H1 (cell line): Measurements from ENCODE around the gene MICALL2. TPM values are rescaled to one million over a fixed set of nuclear protein-coding genes. Genes with fewer than 3 reads are reported as not detected.

Experiments
- CTCF ChIA-PET: fragments of 300-600 bp; sonication (Branson Sonifier 250); formaldehyde crosslinking; loops from one replicate; lab custom pipeline; 2021; ENCODE audit not compliant: partially characterized antibody; lab: Charles Lee
- POLR2A ChIA-PET: fragments of 300-600 bp; sonication (Branson Sonifier 250); formaldehyde crosslinking; loops from one replicate; lab custom pipeline; 2021; ENCODE audit warnings: inconsistent platforms; ENCODE audit not compliant: partially characterized antibody; lab: Charles Lee
- DNase-seq, 2 experiments: peaks; one replicate each; pipeline versions ENCODE4 v3.0.0 to v3.0.0-alpha.2; 2010 to 2022; ENCODE audit warnings: low spot score in 2 of 2, low read depth in 1 of 2, mixed read lengths in 1 of 2
- FAIRE-seq: peaks from 2 replicates; lab custom pipeline; 2011; peaks lifted over from hg19 to GRCh38; lab: Jason Lieb, UNC
- H2AFZ ChIP-seq: 2 replicates; pipeline ENCODE4 v1.8.1; 2012; ENCODE audit warnings: low read length, inconsistent platforms
- H2AK5ac ChIP-seq: 2 replicates; pipeline ENCODE4 v1.6.1; 2013; ENCODE audit warnings: low read depth, low read length
- H2BK120ac ChIP-seq: replicated peaks from 2 replicates; pipeline ENCODE3; 2013; ENCODE audit warnings: low read depth, low read length, inconsistent platforms
- H2BK12ac ChIP-seq: 2 replicates; pipeline ENCODE4 v1.6.1; 2013; ENCODE audit warnings: low read depth, low read length
- H2BK15ac ChIP-seq: 2 replicates; pipeline ENCODE4 v1.6.1; 2013; ENCODE audit warnings: low read length
- H2BK20ac ChIP-seq: 2 replicates; pipeline ENCODE4 v1.6.1; 2013; ENCODE audit warnings: low read length
- H2BK5ac ChIP-seq: 2 replicates; pipeline ENCODE4 v1.6.1; 2013; ENCODE audit warnings: low read depth, low read length
- H3K14ac ChIP-seq: 2 replicates; pipeline ENCODE4 v1.6.1; 2013; ENCODE audit warnings: inconsistent platforms; ENCODE audit not compliant: insufficient read length
- H3K18ac ChIP-seq: 2 replicates; pipeline ENCODE4 v1.6.1; 2013; ENCODE audit warnings: low read length; ENCODE audit errors: extremely low read depth
- H3K23ac ChIP-seq: 2 replicates; pipeline ENCODE4 v1.6.1; 2013; ENCODE audit warnings: inconsistent platforms; ENCODE audit not compliant: insufficient read length
- H3K23me2 ChIP-seq: 2 replicates; pipeline ENCODE4 v1.6.1; 2013; ENCODE audit warnings: low read depth, low read length
- H3K27ac ChIP-seq: 2 replicates; pipeline ENCODE4 v1.6.1; 2011; ENCODE audit warnings: low read depth, low read length, inconsistent platforms
- H3K27me3 ChIP-seq, 4 experiments: replicated peaks in 1 of 4; 1 replicate in 1 of 4; 2 replicates in 3 of 4; pipeline versions ENCODE4 v1.6.1 to v1.8.1; 2011 to 2013; ENCODE audit warnings: low read length in 3 of 4, mild to moderate bottlenecking in 3 of 4, inconsistent platforms in 2 of 4, mixed read lengths in 2 of 4, moderate library complexity in 1 of 4; ENCODE audit not compliant: control insufficient read depth in 3 of 4, insufficient read depth in 3 of 4; ENCODE audit errors: extremely low read depth in 1 of 4
- H3K36me3 ChIP-seq, 4 experiments: 2 replicates each; pipeline versions ENCODE4 v1.6.1 to v1.8.1; 2011 to 2013; ENCODE audit warnings: mild to moderate bottlenecking in 4 of 4, low read length in 3 of 4, moderate library complexity in 2 of 4, control low read depth in 1 of 4, inconsistent platforms in 1 of 4; ENCODE audit not compliant: insufficient read depth in 4 of 4, control insufficient read depth in 2 of 4
- H3K4ac ChIP-seq: replicated peaks from 2 replicates; pipeline ENCODE3; 2013; ENCODE audit warnings: low read length, low read depth, mixed read lengths, inconsistent platforms; ENCODE audit not compliant: insufficient read length
- H3K4me1 ChIP-seq, 4 experiments: replicated peaks in 1 of 4; 1 replicate in 1 of 4; 2 replicates in 3 of 4; pipeline versions ENCODE4 v1.6.1 to v1.8.1; 2011 to 2013; ENCODE audit warnings: low read length in 3 of 4, inconsistent platforms in 2 of 4, mixed read lengths in 1 of 4; ENCODE audit not compliant: insufficient read depth in 4 of 4, control insufficient read depth in 3 of 4
- H3K4me2 ChIP-seq, 2 experiments: 2 replicates each; pipeline versions ENCODE4 v1.6.1 to v1.8.1; 2011 to 2013; ENCODE audit warnings: low read depth in 2 of 2, low read length in 2 of 2, control low read depth in 1 of 2, inconsistent platforms in 1 of 2, mild to moderate bottlenecking in 1 of 2; ENCODE audit not compliant: insufficient read depth in 1 of 2
- H3K4me3 ChIP-seq, 4 experiments: fragments of 200-600, 300-600 bp in 1 of 4; sonication (generic), shearing (Covaris generic), sonication (Bioruptor Twin) in 1 of 4; 2 replicates each; pipeline versions ENCODE4 v1.5.1 to v1.8.1; 2011 to 2016; ENCODE audit warnings: low read length in 4 of 4, low read depth in 3 of 4, control low read depth in 2 of 4, inconsistent platforms in 2 of 4, mild to moderate bottlenecking in 2 of 4, mixed read lengths in 1 of 4, moderate library complexity in 1 of 4; ENCODE audit not compliant: insufficient read depth in 2 of 4; ENCODE audit errors: extremely low read depth in 1 of 4
- H3K56ac ChIP-seq: replicated peaks from 2 replicates; pipeline ENCODE3; 2013; ENCODE audit warnings: low read depth, mild to moderate bottlenecking, mixed read lengths, low read length, inconsistent platforms; ENCODE audit not compliant: insufficient read length
- H3K79me1 ChIP-seq: 2 replicates; pipeline ENCODE4 v1.6.1; 2013; ENCODE audit warnings: low read depth, low read length, control low read depth
- H3K79me2 ChIP-seq, 2 experiments: 2 replicates each; pipeline versions ENCODE4 v1.6.1 to v1.8.1; 2012 to 2013; ENCODE audit warnings: low read length in 2 of 2, mild to moderate bottlenecking in 2 of 2, inconsistent platforms in 1 of 2; ENCODE audit not compliant: insufficient read depth in 2 of 2, control insufficient read depth in 1 of 2
- H3K9ac ChIP-seq, 4 experiments: replicated peaks in 1 of 4; 1 replicate in 1 of 4; 2 replicates in 3 of 4; pipeline versions ENCODE4 v1.6.1 to v1.8.1; 2011 to 2013; ENCODE audit warnings: low read depth in 3 of 4, low read length in 3 of 4, control low read depth in 2 of 4, mild to moderate bottlenecking in 2 of 4, moderate library complexity in 2 of 4, inconsistent platforms in 1 of 4; ENCODE audit errors: extremely low read depth in 1 of 4
- H3K9me3 ChIP-seq, 2 experiments: 2 replicates each; pipeline versions ENCODE4 v1.6.1 to v1.8.1; 2012 to 2013; ENCODE audit warnings: mild to moderate bottlenecking in 2 of 2, moderate library complexity in 2 of 2, control low read depth in 1 of 2, inconsistent platforms in 1 of 2, low read depth in 1 of 2, low read length in 1 of 2, mixed read lengths in 1 of 2; ENCODE audit not compliant: insufficient read depth in 2 of 2
- H4K20me1 ChIP-seq, 2 experiments: replicated peaks in 1 of 2; 2 replicates each; pipeline versions ENCODE3 to v1.8.1; 2011 to 2013; ENCODE audit warnings: inconsistent platforms in 2 of 2, low read length in 2 of 2, mild to moderate bottlenecking in 1 of 2; ENCODE audit not compliant: insufficient read depth in 2 of 2, control insufficient read depth in 1 of 2
- H4K5ac ChIP-seq: 2 replicates; pipeline ENCODE4 v1.6.1; 2013; ENCODE audit warnings: low read length, low read depth, mixed read lengths, inconsistent platforms; ENCODE audit not compliant: insufficient read length
- H4K8ac ChIP-seq: 2 replicates; pipeline ENCODE4 v1.8.0; 2013; ENCODE audit warnings: mild to moderate bottlenecking, moderate library complexity, low read length, inconsistent platforms; ENCODE audit not compliant: insufficient read depth; ENCODE audit errors: extremely low read depth
- H4K91ac ChIP-seq: replicated peaks from 2 replicates; pipeline ENCODE3; 2013; ENCODE audit warnings: low read length, mixed read lengths, inconsistent platforms; ENCODE audit not compliant: insufficient read length
- JUN ChIP-seq: IDR thresholded peaks from 2 replicates; pipeline ENCODE4 v1.6.1; 2011; ENCODE audit warnings: low read depth, mild to moderate bottlenecking, improper control_type of control experiment, low read length
- NRF1 ChIP-seq: IDR thresholded peaks from 2 replicates; pipeline ENCODE4 v1.6.1; 2011; ENCODE audit warnings: mild to moderate bottlenecking, low read depth, low read length, improper control_type of control experiment
- POU5F1 ChIP-seq: IDR thresholded peaks from 2 replicates; pipeline ENCODE4 v1.6.1; 2011; ENCODE audit warnings: low read depth, mild to moderate bottlenecking, low read length, moderate library complexity
- RBBP5 ChIP-seq: IDR thresholded peaks from 2 replicates; pipeline ENCODE4 v1.7.1; 2012; ENCODE audit warnings: low read depth, mild to moderate bottlenecking, inconsistent platforms, low read length, moderate library complexity, borderline replicate concordance
- RNF2 ChIP-seq: fragments of 200-900, 300-1000 bp; sonication (generic); IDR thresholded peaks from 2 replicates; pipeline ENCODE4 v1.7.1; 2016; ENCODE audit warnings: borderline replicate concordance, low read depth, mild to moderate bottlenecking, antibody characterized with exemption, low read length; ENCODE audit not compliant: poor library complexity, severe bottlenecking; ENCODE audit errors: missing control alignments
- SIRT6 ChIP-seq: IDR thresholded peaks from one replicate; pipeline ENCODE4 v1.7.1; 2012; ENCODE audit warnings: low read length, inconsistent platforms
- WGBS, 2 experiments: shearing (Covaris generic) in 1 of 2; methylation state at CpG; one replicate each; pipeline versions ENCODE4 v1.1.6 to v1.1.7; 2013 to 2015; ENCODE audit warnings: low lambda C conversion rate in 2 of 2, mixed read lengths in 2 of 2, inconsistent platforms in 1 of 2, low coverage in 1 of 2, missing lambda C conversion rate in 1 of 2; ENCODE audit not compliant: insufficient replicate concordance in 2 of 2, insufficient coverage in 1 of 2, insufficient read length in 1 of 2; ENCODE audit errors: extremely low coverage in 1 of 2, missing lambda C conversion rate in 1 of 2; 5-methylcytosine and 5-hydroxymethylcytosine counted together
- polyA plus RNA-seq, 7 experiments: library from polyadenylated mRNA; depleted of rRNA in 3 of 7; stranded (reverse) in 5 of 7; unstranded in 2 of 7; fragments of >200 nt in 5 of 7; fragments of 200-250 nt in 2 of 7; gene quantifications; 1 replicate in 5 of 7; 2 replicates in 1 of 7; 4 replicates in 1 of 7; pipeline versions ENCODE4 v1.2.1 to v1.2.3, GENCODE V29; 2011 to 2013; ENCODE audit warnings: missing spikeins in 2 of 7, mixed read lengths in 2 of 7
- total RNA-seq: library from RNA; stranded (reverse); fragmentation: NEBNext Ultra II Directional; extraction: Animal tissue kit (Norgen Biotek cat#: 25700); gene quantifications from 2 replicates; pipeline ENCODE4 v1.2.1, GENCODE V29; 2021

MICALL2 gene
- total and polyA plus RNA-seq, 2 of the 8 experiments (the other 6 are each of a cell fraction or from before 2014, with no cell fraction given): 5.3 to 8.5 TPM

DNA sequence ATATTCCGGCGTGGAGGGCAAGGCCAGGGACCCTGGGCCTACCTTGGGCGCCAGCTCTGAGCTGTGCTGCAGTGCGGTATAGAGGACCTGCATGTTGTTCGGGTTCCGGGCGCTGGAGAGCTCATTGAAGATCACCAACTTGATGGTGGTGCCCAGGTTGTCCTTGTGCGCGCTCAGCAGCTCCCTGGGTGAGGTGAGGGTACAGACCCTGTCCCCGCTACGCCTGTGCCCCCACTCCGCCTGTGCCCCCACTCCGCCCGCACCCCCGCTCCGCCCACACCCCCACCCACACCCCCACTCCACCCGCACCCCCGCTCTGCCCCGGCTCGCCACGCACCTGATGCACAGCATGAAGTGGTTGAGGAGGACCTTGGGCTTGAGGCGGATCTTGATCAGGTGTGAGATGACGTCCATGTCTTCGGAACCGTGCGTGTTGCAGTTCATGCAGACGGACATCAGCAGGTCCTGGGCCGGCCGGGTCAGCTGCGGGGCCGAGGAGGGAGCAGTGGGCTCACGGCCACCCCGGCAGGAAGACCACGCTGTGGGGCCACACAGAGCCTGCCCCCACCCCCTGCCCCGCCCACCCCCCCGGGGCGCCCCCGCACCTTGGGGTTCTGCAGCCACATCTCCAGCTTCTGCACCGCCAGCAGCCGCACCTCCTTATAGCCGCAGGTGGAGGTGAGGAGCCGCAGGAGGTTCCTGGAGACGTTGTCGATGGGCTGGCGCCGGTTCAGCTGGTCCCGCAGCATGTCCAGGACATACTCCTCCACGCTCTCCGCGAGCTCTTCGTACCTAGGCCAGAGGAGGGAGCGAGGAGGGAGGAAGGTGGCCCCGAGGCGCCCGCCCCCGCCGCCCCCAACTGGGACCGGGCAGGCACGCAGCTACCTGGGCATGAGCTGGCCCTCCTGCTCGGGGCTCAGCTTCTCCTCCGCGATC is 39.4 kb upstream of the MICALL2 start:
- H3K4ac ChIP-seq: no peak overlapping the region
- H3K9me3 ChIP-seq: no peaks in the 10 kb centered on the region
- 0 out of 2 replicates have a peak overlapping the region, but pooled peaks have one; percentile 25 for H4K8ac ChIP-seq
- H3K9ac ChIP-seq: no peak overlapping the region
- H2BK120ac ChIP-seq: no peak overlapping the region
- no peak overlapping the region for H4K5ac ChIP-seq
- no peak overlapping the region for H2BK5ac ChIP-seq
- peaks cover 15 to 26% of the 10 kb centered on the region in 2 experiments for H4K20me1 ChIP-seq
- peaks cover 11 to 63% (median 43%) of the 10 kb centered on the region in 4 experiments; a peak in 7 of 8 replicates for H3K36me3 ChIP-seq
- no peak overlapping the region for H3K18ac ChIP-seq
- H2BK20ac ChIP-seq: no peak overlapping the region
- H3K4me3 ChIP-seq: no peak overlapping the region
- H2AK5ac ChIP-seq: no peak overlapping the region
- H3K14ac ChIP-seq: no peak overlapping the region
- DNase-seq (no peak), FAIRE-seq (no peak)
- TF ChIP-seq JUN (no peak), RNF2 (no peak), NRF1 (no peak), POU5F1 (no peak), SIRT6 (no peak), RBBP5 (no peak)
- CTCF ChIA-PET: interaction anchor here (0.8 to 2.3 kb wide), 4 partner anchors 10 to 60 kb away, joined by 3 to 8 read pairs (median 4); no protein-coding TSS in a partner anchor
- no peak overlapping the region for H3K56ac ChIP-seq
- H3K79me2 ChIP-seq: peaks cover 10 to 25% of the 10 kb centered on the region in 2 experiments; a peak in 3 of 4 replicates
- H3K27ac ChIP-seq: no peak overlapping the region
- H2BK12ac ChIP-seq: no peak overlapping the region
- peaks cover 14% of the 10 kb centered on the region; the same call in 1 of the 2 replicates for H3K79me1 ChIP-seq
- H3K4me2 ChIP-seq: no peak overlapping the region
- 97% methylated on average over 32 of the region's 62 CpGs; no CpG with 5 or more reads in 1 of the 2 experiments for WGBS, 2 experiments
- POLR2A ChIA-PET: interaction anchor here (0.8 to 2.3 kb wide), 7 partner anchors 8 to 59 kb away, joined by 3 to 11 read pairs (median 4); no protein-coding TSS in a partner anchor
- H2AFZ ChIP-seq: no peak overlapping the region
- H2BK15ac ChIP-seq: no peak overlapping the region
- no peaks in the 10 kb centered on the region for H3K27me3 ChIP-seq
- H3K23me2 ChIP-seq: peaks cover 3% of the 10 kb centered on the region; the same call in 1 of the 2 replicates
- H4K91ac ChIP-seq: no peak overlapping the region
- peaks cover 0 to 7% (median 3%) of the 10 kb centered on the region in 4 experiments; a peak in 4 of 7 replicates for H3K4me1 ChIP-seq
- H3K23ac ChIP-seq: no peak overlapping the region
